Measurements from ENCODE around the gene TMEM43. TPM values are rescaled to one million over a fixed set of nuclear protein-coding genes. Genes with fewer than 3 reads are reported as not detected.

TMEM43 gene
- total and polyA plus RNA-seq, 2 of the 13 experiments (the other 11 are each of a cell fraction or from before 2014, with no cell fraction given): 48.9 to 50.5 TPM

GRCh38 chr3:14124223-14124614 is 633 bp upstream of the TMEM43 start:
- in situ Hi-C loops (cut with HindIII; ENCODE audit: extremely low pct_ligation_motif_present, low pct_unique_long_range_greater_than_20kb) (no loop called here), intact Hi-C loops (cut with micrococcal nuclease; ENCODE audit: unreplicated experiment) (no loop called here)
- peak; percentile 54 for FAIRE-seq
- Histone ChIP-seq H3K4me2 (ENCODE audit: low read depth, low read length) (peak overlapping the region; percentile 91), H3K27me3 (ENCODE audit: control insufficient read depth in 1 of 2, insufficient read depth in 2 of 2, low read length in 2 of 2) (no peaks in the 10 kb centered on the region; a peak in 1 of 5 replicates), H3K36me3 (replicated peaks in 1 of 2; ENCODE audit: control insufficient read depth in 1 of 2, insufficient read depth in 2 of 2, low read length in 2 of 2) (peaks cover 1 to 22% of the 10 kb centered on the region in 2 experiments; a peak in 3 of 5 replicates), H3K27ac (ENCODE audit: extremely low read length, insufficient read depth, low read length) (peak overlapping the region; percentile 95), H4K20me1 (ENCODE audit: insufficient read depth, low read length) (peaks cover 16% of the 10 kb centered on the region), H3K4me1 (ENCODE audit: insufficient read depth, low read length) (peaks cover 58% of the 10 kb centered on the region), H3K9me3 (ENCODE audit: low read length) (no peaks in the 10 kb centered on the region), H2AFZ (ENCODE audit: low read length) (no peak overlapping the region), H3K79me2 (ENCODE audit: insufficient read depth, low read length) (peaks cover 60% of the 10 kb centered on the region), H3K4me3 (replicated peaks in 1 of 3; ENCODE audit: insufficient read depth in 1 of 3, low read depth in 2 of 3, low read length in 3 of 3) (peak overlapping the region; percentile 52 to 95 (median 80)), H3K9ac (ENCODE audit: insufficient read depth, low read depth, low read length) (peak overlapping the region; percentile 90)
- DNase-seq (ENCODE audit: low spot score): peak; percentile 60
- no TSS peak for BruUV-seq (replicated peaks)
- peak; percentile 61 for ATAC-seq
- POLR2A ChIA-PET: interaction anchor here (0.8 to 5.0 kb wide), 11 partner anchors 10 to 644 kb away, joined by 3 to 75 read pairs (median 8); partner anchors contain the start of genes HDAC11, LSM3 and XPC
- CTCF ChIA-PET (ENCODE audit: low intra/inter-chr PET ratio, low total read pairs): interaction anchor here (1.6 kb wide), 1 partner anchor 227 kb away, joined by 5 read pairs; no protein-coding TSS in a partner anchor
- no CpG with 5 or more reads among the region's 37 CpGs for WGBS (ENCODE audit: low lambda C conversion rate)
- no peak for TF ChIP-seq CENPT (CRISPR knock-in tag; IDR thresholded peaks at IDR 0.05; ENCODE audit: low read depth)
- TF ChIP-seq MBD4 (IDR thresholded peaks at IDR 0.05; ENCODE audit: borderline replicate concordance, low read length): no peak
- no peak for TF ChIP-seq KDM6A (CRISPR knock-in tag; IDR thresholded peaks at IDR 0.05; ENCODE audit: low read depth)
- no peak for TF ChIP-seq TIGD3 (CRISPR knock-in tag; IDR thresholded peaks at IDR 0.05; ENCODE audit: borderline replicate concordance)
- no peak for TF ChIP-seq NFIB (CRISPR knock-in tag; IDR thresholded peaks at IDR 0.05; ENCODE audit: borderline replicate concordance)
- TF ChIP-seq HNF4G (IDR thresholded peaks at IDR 0.05; ENCODE audit: borderline replicate concordance, low read depth, low read length): no peak
- peak; percentile 12; the same call in 1 of the 2 replicates for TF ChIP-seq HNF4G (CRISPR knock-in tag; IDR thresholded peaks at IDR 0.05; ENCODE audit: borderline replicate concordance, low read depth)
- TF ChIP-seq TEAD3 (CRISPR knock-in tag; optimal IDR thresholded peaks at IDR 0.05; ENCODE audit: borderline replicate concordance): peak; percentile 55
- TF ChIP-seq PRDM10 (CRISPR knock-in tag; IDR thresholded peaks at IDR 0.05; ENCODE audit: low read depth): no peak
- TF ChIP-seq ZNF33B (CRISPR knock-in tag; IDR thresholded peaks at IDR 0.05): 0 out of 2 replicates have a peak, but pooled peaks have one; percentile 40
- no peak for TF ChIP-seq GLI4 (CRISPR knock-in tag; IDR thresholded peaks at IDR 0.05; ENCODE audit: borderline replicate concordance)
- TF ChIP-seq ZSCAN30 (CRISPR knock-in tag; IDR thresholded peaks at IDR 0.05): no peak
- TF ChIP-seq POLR2A (IDR thresholded peaks at IDR 0.05; ENCODE audit: insufficient read depth in 1 of 2, low read depth in 2 of 2, low read length in 2 of 2): peak; percentile 56 to 57; a peak in 2 of 4 replicates
- no peak for TF ChIP-seq ZC3H4 (CRISPR knock-in tag; IDR thresholded peaks at IDR 0.05; ENCODE audit: borderline replicate concordance)
- no peak for TF ChIP-seq DPF2 (CRISPR knock-in tag; IDR thresholded peaks at IDR 0.05; ENCODE audit: borderline replicate concordance, low read depth)
- no peak for TF ChIP-seq ZNF34 (CRISPR knock-in tag; IDR thresholded peaks at IDR 0.05; ENCODE audit: borderline replicate concordance)
- TF ChIP-seq RBFOX2 (IDR thresholded peaks at IDR 0.05; ENCODE audit: low read depth, low read length): no peak
- no peak for TF ChIP-seq THAP11 (CRISPR knock-in tag; IDR thresholded peaks at IDR 0.05)
- no peak for TF ChIP-seq FOXK1 (CRISPR knock-in tag; IDR thresholded peaks at IDR 0.05; ENCODE audit: borderline replicate concordance, low read depth)
- TF ChIP-seq SP1 (IDR thresholded peaks at IDR 0.05): no peak
- TF ChIP-seq SP1 (CRISPR knock-in tag; IDR thresholded peaks at IDR 0.05): no peak
- no peak for TF ChIP-seq ZNF225 (CRISPR knock-in tag; IDR thresholded peaks at IDR 0.05)
